Natural killer cell treated with Interleukin-12 subunit alpha and Interleukin-12 subunit beta and Interleukin-15 and Interleukin-18, amount 100 ng/mL, for 72 hours (primary cell): ENCODE measurements around the gene ARL8B. TPM values are rescaled to one million over a fixed set of nuclear protein-coding genes. Genes with fewer than 3 reads are reported as not detected.

Experiments
- ATAC-seq, 2 donors: fragments of 150-1000 bp; cut with Tn5 transposase in 1 of 2; sonication (Bioruptor Pico), chemical (Tn5 transposase) in 1 of 2; 2 replicates each; pipeline ENCODE4 v1.10.0; 2021
- DNase-seq: peaks from one replicate; pipeline ENCODE4 v3.0.0; 2022; ENCODE audit warnings: low spot score
- H3K27ac Mint-ChIP-seq, 2 donors: 1 replicate in 1 of 2; 2 replicates in 1 of 2; pipeline ENCODE4 v1.8.0; 2022; ENCODE audit warnings: mixed read lengths in 2 of 2, mild to moderate bottlenecking in 1 of 2, moderate library complexity in 1 of 2
- H3K27me3 Mint-ChIP-seq, 2 donors: 1 replicate in 1 of 2; 2 replicates in 1 of 2; pipeline ENCODE4 v1.8.0; 2022; ENCODE audit warnings: mixed read lengths in 2 of 2
- H3K36me3 Mint-ChIP-seq: one replicate; pipeline ENCODE4 v1.8.0; 2022; ENCODE audit warnings: mixed read lengths
- H3K4me1 Mint-ChIP-seq, 2 donors: 1 replicate in 1 of 2; 2 replicates in 1 of 2; pipeline ENCODE4 v1.8.0; 2022; ENCODE audit warnings: low read depth in 2 of 2, mixed read lengths in 2 of 2, mild to moderate bottlenecking in 1 of 2
- H3K4me3 Mint-ChIP-seq: one replicate; pipeline ENCODE4 v1.8.0; 2022; ENCODE audit warnings: mixed read lengths
- H3K9me3 Mint-ChIP-seq: 2 replicates; pipeline ENCODE4 v1.8.0; 2022; ENCODE audit warnings: mixed read lengths
- total RNA-seq, 2 donors: library from RNA; stranded (reverse); gene quantifications; one replicate each; pipeline ENCODE4 v1.2.3, GENCODE V29; 2022

The ARL8B gene
- total RNA-seq, 2 donors from 2014 or later: 77.4 to 80.4 TPM

DNA sequence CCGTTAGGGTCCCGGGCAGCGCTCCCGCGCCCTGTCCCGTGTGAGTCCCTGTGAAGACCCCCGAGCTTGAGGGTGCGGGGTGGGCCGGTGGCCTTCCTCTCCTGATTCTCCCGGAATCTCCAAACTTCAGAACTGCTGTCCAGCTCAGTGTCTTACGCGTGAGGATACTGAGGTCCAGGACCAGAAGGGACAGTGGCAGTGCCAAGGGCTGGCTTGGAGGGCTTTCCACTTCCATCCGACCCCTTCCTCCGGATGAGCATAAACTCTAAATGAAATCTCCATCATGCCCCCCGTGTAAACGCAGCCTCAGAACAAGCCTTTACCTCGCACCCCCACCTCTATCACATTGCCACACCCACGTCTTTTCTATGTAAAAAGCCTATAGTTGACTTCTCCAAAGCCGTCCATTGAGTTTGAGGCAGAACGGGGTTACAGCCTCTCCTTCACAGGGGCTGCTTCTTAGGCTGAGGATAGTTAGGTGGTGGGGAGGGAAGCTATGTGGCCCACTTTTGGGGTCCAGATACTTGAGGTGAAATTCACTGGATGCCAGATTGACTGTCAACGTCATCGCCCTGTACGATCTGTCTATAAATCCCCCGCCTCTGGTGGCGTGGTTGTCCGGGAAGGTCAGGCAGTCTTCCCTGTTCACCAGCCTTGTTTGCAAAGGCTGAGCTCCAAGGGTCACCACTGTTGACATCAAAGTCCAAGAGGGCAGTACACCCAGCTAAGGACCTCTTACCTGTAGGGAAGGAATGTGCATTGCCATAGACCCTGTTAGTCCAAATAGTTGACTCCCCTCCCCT lies 66.5 kb downstream of the ARL8B start:
- peak overlapping the region; percentile 100 for H3K4me3 Mint-ChIP-seq
- H3K27me3 Mint-ChIP-seq: no peaks in the 10 kb centered on the region
- peaks cover 43 to 53% of the 10 kb centered on the region in 2 donors for H3K4me1 Mint-ChIP-seq
- no peak for ATAC-seq
- peaks cover 11% of the 10 kb centered on the region for H3K36me3 Mint-ChIP-seq
- DNase-seq: no peak
- no peaks in the 10 kb centered on the region for H3K9me3 Mint-ChIP-seq
- H3K27ac Mint-ChIP-seq: peak overlapping the region; percentile 97 to 98

DNA sequence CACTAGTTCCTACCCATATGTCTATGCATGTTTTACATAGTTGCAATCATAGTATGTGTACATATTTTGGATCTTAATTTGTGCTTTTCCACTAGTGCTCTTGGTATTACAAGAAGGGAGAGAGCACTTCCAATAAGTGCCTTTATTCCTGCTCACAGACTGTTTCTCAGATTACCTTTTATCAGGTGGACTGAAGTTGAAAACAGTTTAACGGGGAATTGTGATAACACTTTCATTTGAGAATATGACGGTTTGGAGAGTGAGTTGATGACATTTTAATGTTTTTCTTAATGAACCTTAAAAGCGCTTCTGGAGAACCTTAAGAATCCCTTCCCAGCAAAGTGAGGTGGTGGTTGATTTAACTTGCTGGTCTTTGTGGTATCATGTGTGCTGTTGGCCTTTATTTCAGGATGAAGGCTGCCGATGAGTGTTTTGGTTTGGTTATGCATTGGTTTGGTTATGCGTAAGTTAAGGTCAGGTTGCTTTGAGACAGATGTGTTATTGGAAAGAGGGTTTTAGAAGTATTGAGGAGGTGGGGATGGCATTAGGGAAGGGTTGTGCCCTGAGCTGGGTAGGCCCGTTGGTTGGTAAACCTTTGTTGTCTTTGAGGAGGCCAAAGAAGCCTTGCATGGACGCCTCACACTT lies 68.2 kb downstream of the ARL8B start:
- ATAC-seq (no peak), DNase-seq (no peak)
- Mint-ChIP-seq H3K9me3 (no peaks in the 10 kb centered on the region), H3K27ac (peak overlapping the region; percentile 97 to 98), H3K4me3 (peak overlapping the region; percentile 100), H3K36me3 (peaks cover 11% of the 10 kb centered on the region), H3K4me1 (peaks cover 59 to 69% of the 10 kb centered on the region in 2 donors), H3K27me3 (no peaks in the 10 kb centered on the region)

DNA sequence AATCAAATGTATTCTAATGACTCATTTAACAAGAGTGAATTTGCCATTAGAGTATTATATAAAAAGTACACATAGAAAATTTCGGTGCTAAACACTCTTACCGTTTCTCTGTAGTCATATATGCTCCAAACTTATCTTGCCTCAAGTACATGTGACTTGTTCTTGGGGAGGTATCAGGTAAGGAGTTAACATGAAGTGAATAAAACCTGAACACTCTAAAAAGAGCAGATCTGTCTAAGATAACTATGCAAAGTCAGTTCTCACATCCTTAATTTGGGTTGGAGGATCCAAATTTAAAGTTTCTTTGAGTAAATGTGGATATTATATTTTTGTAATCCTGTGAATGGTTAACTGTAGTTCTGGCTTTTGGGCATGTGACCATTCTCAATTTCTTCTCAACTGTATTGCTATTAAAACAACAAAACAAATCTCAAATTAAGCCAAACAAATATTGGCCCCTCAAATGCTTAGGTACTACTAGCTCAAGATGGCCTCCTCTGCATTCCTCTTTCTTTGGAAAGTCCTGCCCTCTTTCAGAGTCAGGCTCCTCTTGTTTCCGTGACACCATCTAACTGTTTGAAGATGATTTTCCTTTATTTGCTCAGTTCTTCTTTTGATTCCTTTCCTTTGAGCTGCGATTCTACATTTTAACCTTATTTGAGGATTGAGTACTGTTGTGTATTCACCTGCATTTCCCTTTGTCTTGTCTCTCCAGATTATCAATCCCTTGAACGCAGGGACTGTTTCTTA lies 69.6 kb downstream of the ARL8B start:
- Mint-ChIP-seq H3K36me3 (peaks cover 11% of the 10 kb centered on the region), H3K4me1 (peaks cover 64 to 73% of the 10 kb centered on the region in 2 donors), H3K9me3 (no peaks in the 10 kb centered on the region), H3K27ac (peak overlapping the region; percentile 44 to 97), H3K4me3 (peak overlapping the region; percentile 50), H3K27me3 (no peaks in the 10 kb centered on the region)
- ATAC-seq (no peak), DNase-seq (no peak)

DNA sequence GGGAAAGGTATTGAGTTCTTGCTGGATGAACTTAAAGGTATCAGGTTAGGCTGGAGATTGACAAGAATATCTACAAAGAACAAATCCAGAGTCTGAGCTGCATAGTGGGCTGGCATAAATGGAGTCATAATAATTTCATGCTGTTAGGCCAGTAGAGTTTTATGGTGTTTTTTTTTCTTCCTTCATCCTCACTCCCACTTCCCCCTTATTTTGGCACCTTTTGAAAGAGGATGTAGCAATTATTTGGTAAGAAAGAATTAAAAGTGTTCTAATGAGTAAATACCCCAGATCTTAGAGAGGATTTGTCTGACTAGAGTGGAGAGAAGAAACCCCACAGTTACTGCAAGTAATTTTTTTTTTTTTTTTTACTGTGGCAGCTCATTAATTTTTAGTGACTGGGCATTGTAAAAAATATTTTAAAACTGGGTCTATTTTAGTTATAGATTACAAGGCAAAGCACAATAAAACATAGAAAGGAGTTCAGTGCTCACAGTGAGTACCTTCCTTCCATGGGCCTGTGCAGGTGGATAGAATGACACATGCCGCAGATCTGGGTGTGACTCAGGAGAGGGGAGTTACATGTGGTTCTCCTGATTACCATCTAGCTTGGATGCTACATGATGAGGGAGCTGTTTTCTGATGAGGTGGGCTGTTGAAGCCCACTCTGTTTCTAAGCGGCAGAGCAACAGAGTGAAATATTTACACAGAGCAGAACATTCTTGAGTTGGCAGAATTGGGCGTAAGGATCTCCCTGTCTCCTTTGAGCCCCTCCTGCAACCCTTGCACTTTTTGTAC lies 70.7 kb downstream of the ARL8B start:
- no peak for ATAC-seq
- Mint-ChIP-seq H3K27me3 (no peaks in the 10 kb centered on the region), H3K36me3 (peaks cover 20% of the 10 kb centered on the region), H3K27ac (peak overlapping the region; percentile 44 to 97), H3K4me3 (peak overlapping the region; percentile 50), H3K4me1 (peaks cover 71 to 78% of the 10 kb centered on the region in 2 donors), H3K9me3 (peaks cover 3% of the 10 kb centered on the region)
- no peak for DNase-seq

DNA sequence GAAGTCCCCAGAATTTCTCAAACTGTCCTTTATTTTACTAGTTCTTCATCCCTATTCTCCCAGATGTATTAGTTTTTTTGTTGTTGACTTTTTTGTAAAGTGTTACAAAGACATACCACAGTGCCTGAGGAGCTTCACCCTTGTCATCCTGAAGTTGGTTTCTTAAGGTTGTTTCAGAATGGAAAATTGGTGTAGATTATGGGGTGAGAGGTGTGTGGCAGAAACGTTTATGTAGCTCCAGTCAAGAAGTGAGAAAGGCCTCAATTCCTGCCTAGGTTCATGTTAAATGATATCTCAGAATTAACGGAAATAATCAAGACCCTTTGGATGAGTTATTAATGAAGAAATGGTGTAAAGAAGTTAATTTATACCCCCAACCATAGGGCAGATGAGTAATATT lies 72.2 kb downstream of the ARL8B start:
- H3K27me3 Mint-ChIP-seq: no peaks in the 10 kb centered on the region
- H3K4me1 Mint-ChIP-seq: peaks cover 71 to 84% of the 10 kb centered on the region in 2 donors
- peak overlapping the region; percentile 85 to 97 for H3K27ac Mint-ChIP-seq
- DNase-seq (no peak), ATAC-seq (no peak)
- peak overlapping the region; percentile 66 for H3K4me3 Mint-ChIP-seq
- H3K9me3 Mint-ChIP-seq: peaks cover 3% of the 10 kb centered on the region
- H3K36me3 Mint-ChIP-seq: peaks cover 28% of the 10 kb centered on the region

DNA sequence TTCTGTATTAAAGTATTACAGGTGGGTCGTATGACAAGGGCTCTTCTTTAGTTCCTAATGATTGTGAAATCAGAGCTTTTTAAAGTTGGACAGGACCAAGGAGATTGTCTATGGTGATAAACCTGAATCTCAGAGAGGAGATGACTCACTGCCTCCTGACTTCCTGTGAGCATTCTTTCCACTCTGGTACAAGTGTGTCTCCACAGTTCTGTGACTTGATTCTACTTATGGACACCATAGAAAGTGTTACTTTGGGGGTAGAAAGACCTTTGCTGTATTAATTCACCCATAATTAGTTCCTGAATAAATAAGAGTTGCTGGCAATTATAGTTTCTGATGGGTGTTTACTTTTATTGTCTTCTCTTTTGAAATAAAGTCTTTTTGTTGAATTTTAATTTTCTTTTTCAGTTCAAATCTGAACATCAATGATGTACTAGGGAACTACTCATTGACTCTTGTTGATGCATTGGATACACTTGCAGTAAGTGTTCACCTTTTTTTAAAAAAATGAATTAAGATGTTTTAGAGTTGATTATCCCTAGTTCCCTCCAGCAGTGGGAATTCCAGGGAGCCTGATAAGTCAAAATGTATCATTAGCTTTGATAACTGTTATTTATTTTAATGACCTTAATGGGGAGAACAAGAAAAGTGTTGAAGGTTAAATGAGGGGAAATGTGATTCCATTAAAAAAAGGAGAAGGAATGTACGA lies 72.9 kb downstream of the ARL8B start:
- peaks cover 70 to 79% of the 10 kb centered on the region in 2 donors for H3K4me1 Mint-ChIP-seq
- peaks cover 3% of the 10 kb centered on the region for H3K9me3 Mint-ChIP-seq
- peaks cover 27% of the 10 kb centered on the region for H3K36me3 Mint-ChIP-seq
- no peaks in the 10 kb centered on the region for H3K27me3 Mint-ChIP-seq
- DNase-seq (peak; percentile 68), ATAC-seq (peak; percentile 80 to 82)
- H3K27ac Mint-ChIP-seq: peak overlapping the region; percentile 85 to 97
- peak overlapping the region; percentile 66 for H3K4me3 Mint-ChIP-seq

DNA sequence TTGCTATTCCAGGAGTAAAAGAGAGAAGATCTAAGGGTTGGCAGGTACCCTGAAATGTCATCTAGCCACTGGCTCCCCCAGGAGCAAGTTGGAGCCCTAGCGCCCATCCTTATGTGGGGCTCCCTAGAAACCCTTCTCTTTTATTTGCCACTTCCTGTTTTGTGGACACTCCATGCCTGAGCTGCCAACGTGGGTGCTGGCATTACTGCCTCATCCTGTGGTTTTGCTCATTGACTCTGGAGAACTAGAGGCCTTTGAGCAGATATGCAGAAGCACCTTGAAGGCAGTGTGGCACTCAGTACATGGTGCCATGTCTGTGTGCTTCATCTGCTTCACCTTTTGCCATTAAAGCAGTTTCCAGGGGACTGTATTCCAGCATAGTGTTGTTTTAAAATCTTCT lies 73.5 kb downstream of the ARL8B start:
- Mint-ChIP-seq H3K27me3 (no peaks in the 10 kb centered on the region), H3K9me3 (peaks cover 3% of the 10 kb centered on the region), H3K4me1 (peaks cover 68 to 73% of the 10 kb centered on the region in 2 donors), H3K27ac (peak overlapping the region; percentile 85 to 97), H3K4me3 (peak overlapping the region; percentile 66), H3K36me3 (peaks cover 28% of the 10 kb centered on the region)
- ATAC-seq (no peak), DNase-seq (no peak)

DNA sequence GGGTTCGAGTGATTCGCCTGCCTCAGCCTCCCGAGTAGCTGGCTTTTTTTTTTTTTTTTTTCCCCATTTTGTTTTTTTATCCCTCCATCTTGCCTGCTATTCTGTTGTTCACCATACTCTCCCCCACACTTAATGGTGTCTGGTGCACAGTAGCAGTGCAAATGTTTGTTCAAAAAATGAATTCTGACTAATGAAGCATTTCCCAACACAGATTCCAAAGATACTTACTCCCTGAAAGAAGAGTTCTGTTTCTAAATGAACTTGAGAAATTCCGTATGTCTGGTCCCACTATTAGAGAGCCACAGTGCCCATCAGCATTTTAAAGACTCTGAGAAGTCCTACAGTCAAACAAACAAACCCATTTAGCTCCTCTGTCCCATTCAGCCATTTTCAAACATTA lies 74.9 kb downstream of the ARL8B start:
- peak overlapping the region; percentile 85 to 97 for H3K27ac Mint-ChIP-seq
- ATAC-seq: no peak
- peaks cover 33% of the 10 kb centered on the region for H3K36me3 Mint-ChIP-seq
- H3K4me3 Mint-ChIP-seq: peak overlapping the region; percentile 66
- peaks cover 3% of the 10 kb centered on the region for H3K9me3 Mint-ChIP-seq
- H3K27me3 Mint-ChIP-seq: no peaks in the 10 kb centered on the region
- H3K4me1 Mint-ChIP-seq: peaks cover 63 to 65% of the 10 kb centered on the region in 2 donors
- DNase-seq: no peak

DNA sequence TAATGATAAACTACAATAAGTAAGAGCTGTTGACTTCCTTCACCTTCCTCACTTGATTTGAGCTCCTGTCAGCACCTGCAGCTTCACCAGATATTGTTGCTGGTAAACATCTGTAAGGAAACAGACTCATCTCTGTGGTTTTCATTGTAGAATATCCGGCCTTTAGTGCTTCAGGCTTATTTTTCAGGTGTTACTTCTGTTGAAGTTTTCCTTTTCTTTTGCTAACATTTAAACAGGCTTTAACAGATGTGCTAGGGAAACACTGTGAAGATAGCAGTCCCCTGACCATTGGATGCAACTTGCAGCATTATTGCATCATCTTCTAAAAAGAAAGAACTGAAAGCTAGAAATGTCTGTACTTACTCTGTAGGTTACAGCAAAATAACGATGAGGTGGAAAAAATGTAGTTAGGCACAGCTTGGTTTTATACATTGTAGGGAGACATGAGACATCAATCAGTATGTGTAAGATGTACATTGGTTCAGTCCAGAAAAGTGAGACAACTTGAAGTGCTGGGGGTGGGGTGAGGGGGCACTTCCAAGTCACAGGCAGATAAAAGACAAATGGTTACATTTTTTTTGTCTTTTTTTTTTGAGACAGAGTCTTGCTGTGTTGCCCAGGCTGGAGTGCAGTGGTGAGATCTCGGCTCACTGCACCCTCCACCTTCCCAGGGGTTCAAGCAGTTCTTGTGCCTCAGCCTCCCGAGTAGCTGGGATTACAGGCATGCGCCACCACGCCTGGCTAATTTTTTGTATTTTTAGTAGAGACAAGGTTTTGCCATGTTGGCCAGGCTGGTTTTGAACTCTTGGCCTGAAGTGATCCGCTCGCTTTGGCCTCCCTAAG lies 75.6 kb downstream of the ARL8B start:
- Mint-ChIP-seq H3K36me3 (peaks cover 36% of the 10 kb centered on the region), H3K4me3 (peak overlapping the region; percentile 66), H3K27me3 (no peaks in the 10 kb centered on the region), H3K27ac (peak overlapping the region; percentile 85 to 97), H3K4me1 (peaks cover 57 to 58% of the 10 kb centered on the region in 2 donors), H3K9me3 (peaks cover 3% of the 10 kb centered on the region)
- DNase-seq (no peak), ATAC-seq (peak; percentile 79 to 80)

DNA sequence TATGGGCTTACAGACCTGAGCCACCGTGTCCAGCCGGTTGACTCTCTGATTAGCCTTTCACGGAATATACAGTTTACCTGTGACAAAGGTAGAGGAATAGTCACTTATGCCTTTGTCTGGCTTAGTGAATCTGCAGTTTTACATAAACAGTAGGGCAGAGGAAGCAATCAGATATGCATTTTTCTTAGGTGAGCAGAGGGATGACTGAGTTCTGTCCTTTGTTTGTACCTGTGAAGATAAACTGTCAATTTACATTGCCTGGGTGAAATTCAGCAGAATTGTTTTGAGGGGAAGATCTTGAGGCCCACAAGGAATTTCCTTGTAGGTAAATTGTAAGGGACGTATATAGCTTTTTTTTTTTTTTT lies 76.2 kb downstream of the ARL8B start:
- no peak for DNase-seq
- H3K4me3 Mint-ChIP-seq: peak overlapping the region; percentile 66
- ATAC-seq: no peak
- H3K27me3 Mint-ChIP-seq: no peaks in the 10 kb centered on the region
- peak overlapping the region; percentile 85 to 97 for H3K27ac Mint-ChIP-seq
- H3K4me1 Mint-ChIP-seq: peaks cover 53% of the 10 kb centered on the region in 2 donors
- H3K36me3 Mint-ChIP-seq: peaks cover 42% of the 10 kb centered on the region
- H3K9me3 Mint-ChIP-seq: peaks cover 3% of the 10 kb centered on the region

DNA sequence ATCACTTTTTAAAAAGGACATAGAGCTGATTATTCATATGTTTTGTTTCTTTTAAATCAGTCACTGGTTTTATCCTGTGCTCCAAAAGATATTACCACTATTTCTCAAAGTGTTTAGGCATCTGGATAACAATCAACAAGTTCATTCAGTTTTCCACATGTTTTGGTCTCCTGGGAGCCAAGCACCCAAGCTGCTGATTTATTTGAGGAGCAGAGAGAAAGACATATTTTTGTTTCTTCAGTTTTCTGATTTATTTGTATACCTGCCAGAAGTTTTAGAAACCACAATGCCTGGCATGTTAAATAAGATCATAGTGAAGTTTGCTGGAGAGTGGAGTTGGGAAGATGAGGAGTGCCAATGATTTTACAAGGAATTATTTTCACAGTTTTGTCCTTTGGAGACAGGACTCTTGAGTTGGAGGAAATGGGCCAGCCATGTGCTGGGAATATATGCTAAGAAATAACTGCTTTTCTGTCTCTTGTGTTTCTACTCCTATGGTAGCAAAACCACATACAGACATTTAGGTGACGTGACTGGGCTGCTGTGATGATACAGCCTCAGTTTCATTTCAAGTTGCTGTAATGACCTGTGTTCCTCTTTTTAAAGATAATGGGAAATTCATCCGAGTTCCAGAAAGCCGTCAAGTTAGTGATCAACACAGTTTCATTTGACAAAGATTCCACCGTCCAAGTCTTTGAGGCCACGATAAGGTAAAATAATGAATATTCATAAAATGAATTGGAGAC lies 77.1 kb downstream of the ARL8B start:
- no peaks in the 10 kb centered on the region for H3K27me3 Mint-ChIP-seq
- DNase-seq (no peak), ATAC-seq (no peak)

More for the DNA sequence above, 77.1 kb downstream of the ARL8B start:
- H3K36me3 Mint-ChIP-seq: peaks cover 43% of the 10 kb centered on the region
- H3K4me1 Mint-ChIP-seq: peaks cover 48% of the 10 kb centered on the region in 2 donors
- peaks cover 3% of the 10 kb centered on the region for H3K9me3 Mint-ChIP-seq
- no peak overlapping the region for H3K4me3 Mint-ChIP-seq
- H3K27ac Mint-ChIP-seq: peak overlapping the region; percentile 85 to 97
